GM21723 (cell line): Measurements from ENCODE around the gene ACTR1A.
"Not testable (repeated sequence)": the region's sequence is repeated elsewhere in the genome, so short reads cannot be mapped to it uniquely, and the experiment has no call there.

Experiments
- ATAC-seq: cut with Tn5 transposase; IDR thresholded peaks from one replicate; pipeline ENCODE4 v1.9.1; 2021; ENCODE audit warnings: mild to moderate bottlenecking, moderate library complexity; ENCODE audit not compliant: unreplicated experiment

ACTR1A gene

GRCh38 chr10:102502337-102503151 is at the start of gene ACTR1A:
TSS of gene ACTR1A (minus strand) at chr10:102502712. CDS start at chr10:102502647, 65 bp downstream.
- peak; percentile 55 for ATAC-seq

GRCh38 chr10:102550636-102551210 is 48.2 kb upstream of the ACTR1A start:
- no peak for ATAC-seq

- no peak for ATAC-seq
These were observed 47.0 kb upstream of the ACTR1A start for GRCh38 chr10:102549549-102549948.

- no peak for ATAC-seq
These were observed 44.3 kb upstream of the ACTR1A start for GRCh38 chr10:102546606-102547320.

GRCh38 chr10:102545997-102546396 is 43.5 kb upstream of the ACTR1A start:
- ATAC-seq = no peak

GRCh38 chr10:102545265-102545871 is 42.9 kb upstream of the ACTR1A start:
- ATAC-seq = no peak

GRCh38 chr10:102542800-102543418 is 40.4 kb upstream of the ACTR1A start:
- ATAC-seq = no peak

GRCh38 chr10:102540023-102540422 is 37.5 kb upstream of the ACTR1A start:
- ATAC-seq = no peak

GRCh38 chr10:102538811-102539210 is 36.3 kb upstream of the ACTR1A start:
- ATAC-seq = no peak

- no peak for ATAC-seq
These were observed 35.4 kb upstream of the ACTR1A start for GRCh38 chr10:102537948-102538347.

GRCh38 chr10:102537367-102537766 is 34.9 kb upstream of the ACTR1A start:
- peak; percentile 67 for ATAC-seq

- ATAC-seq = no peak
These were observed 33.1 kb upstream of the ACTR1A start for GRCh38 chr10:102535481-102536147.

- ATAC-seq = not testable (repeated sequence)
These were observed 32.5 kb upstream of the ACTR1A start for GRCh38 chr10:102534966-102535365.

GRCh38 chr10:102534333-102534732 is 31.8 kb upstream of the ACTR1A start:
- ATAC-seq = no peak

- no peak for ATAC-seq
These were observed 25.0 kb upstream of the ACTR1A start for GRCh38 chr10:102527546-102527945.

- ATAC-seq = no peak
These were observed 22.2 kb upstream of the ACTR1A start for GRCh38 chr10:102524746-102525145.

GRCh38 chr10:102523250-102524029 is 20.9 kb upstream of the ACTR1A start:
- ATAC-seq = no peak

- ATAC-seq = no peak
These were observed 20.4 kb upstream of the ACTR1A start for GRCh38 chr10:102522874-102523249.

- no peak for ATAC-seq
These were observed 16.8 kb upstream of the ACTR1A start for GRCh38 chr10:102519246-102519825.
